HCEC 1CT (cell line): ENCODE results near the gene KIRREL3.

Experiments
- DNase-seq: peaks from one replicate; pipeline ENCODE4 v3.0.0-alpha.2; 2017

KIRREL3 gene

DNA sequence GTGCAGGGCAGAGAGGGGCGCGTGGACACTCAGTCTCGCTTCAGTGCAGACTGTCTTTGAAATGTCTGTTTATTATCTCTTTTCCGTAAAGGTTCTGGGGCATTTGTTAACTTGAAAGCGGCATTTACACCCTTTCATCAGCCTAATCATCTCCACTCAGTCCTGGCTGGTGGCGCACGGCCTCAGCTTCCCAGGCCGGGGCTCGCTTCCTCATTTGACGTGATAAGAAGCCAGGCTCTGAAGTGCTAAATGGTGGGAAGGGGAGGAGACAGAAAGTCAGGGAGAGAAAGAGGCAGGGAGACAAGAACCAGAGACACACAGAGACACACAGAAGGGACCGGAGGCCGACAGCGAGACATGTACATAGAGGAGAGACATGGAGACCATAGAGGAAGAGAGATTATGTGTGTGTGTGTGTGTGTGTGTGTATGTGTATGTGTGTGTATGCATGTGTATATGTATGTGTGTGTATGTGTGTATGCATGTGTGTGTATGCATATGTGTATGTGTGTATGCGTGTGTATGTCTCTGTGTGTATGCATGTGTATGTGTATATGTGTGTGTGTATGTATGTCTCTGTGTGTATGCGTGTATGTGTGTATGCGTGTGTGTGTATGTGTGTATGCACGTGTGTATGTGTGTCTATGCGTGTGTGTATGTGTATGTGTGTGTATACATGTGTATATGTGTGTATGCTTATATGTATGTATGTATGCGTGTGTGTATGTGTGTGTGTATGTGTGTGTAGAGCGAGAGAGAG is 543.6 kb downstream of the KIRREL3 start:
- no peak for DNase-seq

DNA sequence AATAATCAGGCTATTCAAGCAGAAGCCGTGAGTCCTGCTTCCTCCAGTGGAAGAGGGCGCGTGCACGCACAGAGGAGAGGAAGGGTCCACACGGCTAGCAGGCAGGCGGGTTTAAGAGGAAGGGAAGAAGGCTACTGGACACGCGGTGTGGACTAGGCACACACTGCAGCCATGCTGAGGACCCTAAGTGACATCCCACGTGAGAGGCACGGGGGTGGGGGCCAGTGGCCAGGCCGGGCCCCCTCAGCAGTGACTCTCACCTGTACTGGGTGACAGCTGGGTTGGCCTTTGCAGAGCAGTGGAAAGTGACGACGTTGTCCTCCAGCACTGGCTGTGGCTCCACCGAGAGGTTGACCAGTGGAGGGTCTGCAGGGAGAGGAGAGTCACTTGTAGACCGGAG is 544.5 kb downstream of the KIRREL3 start:
- DNase-seq = no peak

DNA sequence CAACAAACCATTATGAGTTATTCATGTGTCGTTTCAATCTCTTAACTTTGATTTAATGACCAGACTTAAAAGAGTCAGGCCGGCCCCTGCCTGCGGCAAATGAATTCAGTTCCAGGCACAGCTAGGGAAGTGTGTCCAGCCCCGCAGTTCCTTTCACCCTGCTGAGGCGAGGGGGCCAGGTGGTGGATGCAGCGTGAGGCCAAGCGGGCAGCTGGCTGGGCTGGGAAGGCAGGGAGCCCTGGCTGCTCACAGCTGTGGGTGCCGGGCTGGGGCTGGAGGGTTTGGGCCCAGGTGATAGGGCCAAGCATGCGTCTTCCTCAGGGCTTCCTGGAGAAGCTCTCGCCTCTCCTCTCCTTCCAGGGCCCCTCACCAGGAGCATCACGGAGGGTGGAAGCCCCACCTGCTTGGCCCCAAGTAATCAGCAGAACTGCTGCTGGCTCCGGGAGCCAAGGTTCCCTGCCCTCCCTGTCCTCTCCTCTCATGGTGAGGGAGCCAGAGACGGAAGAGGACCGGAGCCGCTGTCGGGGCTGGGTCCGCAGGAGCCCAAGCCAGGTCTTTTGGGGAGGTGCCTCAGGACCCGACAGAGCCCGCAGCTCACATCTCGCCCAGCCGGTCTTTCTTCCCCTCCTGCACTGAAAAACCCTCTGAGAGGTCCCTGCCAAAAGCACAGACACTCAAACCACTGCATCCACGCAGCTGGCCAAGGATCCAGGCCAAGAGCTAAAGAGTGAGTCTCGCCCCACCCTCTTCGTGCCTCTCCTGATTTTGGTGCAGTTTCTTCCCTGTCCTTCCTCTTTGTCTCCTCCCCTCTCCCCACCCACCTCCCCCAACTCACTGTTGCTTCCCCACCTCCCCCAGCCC is 548.1 kb downstream of the KIRREL3 start:
- DNase-seq = no peak

DNA sequence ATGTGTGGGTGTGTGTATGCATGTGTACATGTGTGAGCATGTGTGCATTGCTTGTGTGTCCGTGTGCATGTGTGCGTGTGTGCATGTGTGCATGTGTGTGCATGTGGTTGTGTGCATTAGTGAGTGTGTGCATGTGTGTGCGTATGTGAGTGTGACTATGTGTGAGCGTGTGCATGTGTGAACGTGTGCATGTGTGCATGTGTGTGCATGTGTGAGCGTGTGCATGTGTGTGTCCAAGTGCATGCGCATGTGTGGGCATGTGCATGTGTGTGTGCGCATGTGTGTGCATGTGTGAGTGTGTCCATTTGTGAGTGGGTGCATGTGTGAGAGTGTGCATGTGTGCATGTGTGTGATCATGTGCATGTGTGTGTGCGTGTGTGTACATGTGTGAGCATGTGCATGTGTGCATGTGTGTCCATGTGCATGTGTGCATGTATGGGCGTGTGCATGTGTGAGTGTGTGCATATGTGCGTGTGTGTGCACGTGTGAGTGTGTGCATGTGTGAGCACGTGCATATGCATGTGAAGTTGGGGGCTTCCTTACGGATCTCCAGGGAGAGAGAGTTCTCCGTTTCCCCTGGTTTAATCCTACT is 549.3 kb downstream of the KIRREL3 start:
- DNase-seq = no peak

DNA sequence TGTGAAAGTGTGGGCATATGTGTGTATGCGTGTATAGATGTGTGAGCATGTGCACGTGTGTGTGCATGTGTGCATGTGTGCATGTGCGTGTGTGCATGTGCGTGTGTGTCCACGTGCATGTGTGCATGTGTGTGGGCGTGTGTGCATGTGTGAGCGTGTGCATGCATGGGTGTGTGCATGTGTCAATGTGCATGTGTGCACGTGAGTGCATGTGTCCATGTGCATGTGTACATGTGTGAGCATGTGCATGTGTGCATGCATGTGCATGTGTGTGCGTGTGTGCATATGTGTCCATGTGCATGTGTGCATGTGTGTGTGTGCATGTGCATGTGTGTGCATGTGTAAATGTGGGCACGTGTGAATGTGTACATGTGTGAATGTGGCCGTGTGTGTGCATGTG is 549.8 kb downstream of the KIRREL3 start:
- no peak for DNase-seq

DNA sequence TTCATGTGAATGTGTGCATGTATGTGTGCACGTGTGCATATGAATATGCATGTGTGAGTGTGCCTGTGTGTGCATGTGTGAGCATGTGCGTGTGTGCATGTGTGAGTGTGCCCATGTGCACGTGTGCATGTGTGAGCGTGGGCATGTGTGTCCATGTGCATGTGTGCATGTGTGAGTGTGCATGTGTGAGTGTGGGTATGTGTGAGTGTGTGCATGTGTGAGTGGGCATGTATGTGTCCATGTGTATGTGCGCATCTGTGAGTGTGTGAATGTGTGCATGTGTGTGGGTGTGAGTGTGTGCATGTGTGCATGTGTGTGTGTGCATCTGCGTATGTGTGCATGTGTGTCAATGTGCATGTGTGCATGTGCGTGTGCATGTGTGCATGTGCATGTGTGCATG is 550.4 kb downstream of the KIRREL3 start:
- no peak for DNase-seq

DNA sequence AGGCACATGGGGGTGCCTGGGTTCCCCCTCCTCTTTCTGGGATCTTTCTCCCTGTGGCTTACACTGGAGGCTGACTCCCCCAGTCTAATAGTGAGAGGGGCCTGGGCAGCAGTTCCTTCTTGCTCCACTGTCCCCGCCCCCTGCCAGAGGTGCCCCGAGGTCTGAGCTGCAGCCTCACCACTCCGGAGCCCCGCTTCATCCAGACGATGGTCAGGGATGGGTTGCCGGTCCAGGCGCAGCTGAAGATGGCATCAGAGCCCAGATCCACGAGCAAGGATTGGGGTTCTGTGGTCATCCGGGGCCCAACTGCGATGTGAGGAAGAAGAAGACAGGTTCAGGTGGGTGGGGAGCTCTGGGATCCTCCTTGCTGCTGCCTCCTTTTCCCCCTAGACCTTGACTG is 554.0 kb downstream of the KIRREL3 start:
- DNase-seq = no peak

DNA sequence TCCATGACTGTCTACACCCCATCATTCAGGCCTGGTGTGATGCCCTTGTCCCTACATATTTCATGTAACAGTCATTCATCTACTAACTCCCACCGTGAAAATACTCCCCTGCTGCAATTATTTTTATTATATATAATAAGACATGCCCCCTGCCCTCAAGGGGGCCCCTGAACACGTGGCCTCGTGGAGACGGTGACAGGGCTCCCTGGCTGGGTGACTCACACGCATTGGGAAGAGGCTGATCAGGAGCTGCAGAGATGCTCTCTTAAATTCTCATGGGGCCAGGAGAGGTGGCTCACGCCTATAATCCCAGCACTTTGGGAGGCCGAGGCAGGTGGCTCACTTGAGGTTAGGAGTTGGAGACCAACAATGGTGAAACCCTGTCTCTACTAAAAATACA is 556.5 kb downstream of the KIRREL3 start:
- no peak for DNase-seq

DNA sequence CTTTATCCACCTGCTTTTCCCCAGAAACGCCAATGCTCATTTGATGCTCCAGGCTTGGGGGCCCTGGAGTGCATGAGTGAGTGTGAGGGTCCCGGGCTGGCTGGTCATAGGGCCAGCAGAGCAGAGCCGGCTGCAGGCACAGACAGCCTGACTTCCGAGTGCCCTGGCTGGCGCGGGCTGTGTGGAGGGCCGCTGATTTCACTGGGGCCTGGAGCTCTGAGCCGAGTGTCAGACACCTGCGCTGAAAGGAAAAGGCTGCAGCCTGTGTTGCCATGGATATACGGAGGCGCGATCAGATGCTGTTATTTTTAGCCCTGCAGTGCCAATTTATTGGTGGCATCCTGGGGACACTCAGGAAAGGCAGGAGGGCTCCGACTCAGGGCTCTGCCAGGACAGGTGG is 557.5 kb downstream of the KIRREL3 start:
- no peak for DNase-seq

DNA sequence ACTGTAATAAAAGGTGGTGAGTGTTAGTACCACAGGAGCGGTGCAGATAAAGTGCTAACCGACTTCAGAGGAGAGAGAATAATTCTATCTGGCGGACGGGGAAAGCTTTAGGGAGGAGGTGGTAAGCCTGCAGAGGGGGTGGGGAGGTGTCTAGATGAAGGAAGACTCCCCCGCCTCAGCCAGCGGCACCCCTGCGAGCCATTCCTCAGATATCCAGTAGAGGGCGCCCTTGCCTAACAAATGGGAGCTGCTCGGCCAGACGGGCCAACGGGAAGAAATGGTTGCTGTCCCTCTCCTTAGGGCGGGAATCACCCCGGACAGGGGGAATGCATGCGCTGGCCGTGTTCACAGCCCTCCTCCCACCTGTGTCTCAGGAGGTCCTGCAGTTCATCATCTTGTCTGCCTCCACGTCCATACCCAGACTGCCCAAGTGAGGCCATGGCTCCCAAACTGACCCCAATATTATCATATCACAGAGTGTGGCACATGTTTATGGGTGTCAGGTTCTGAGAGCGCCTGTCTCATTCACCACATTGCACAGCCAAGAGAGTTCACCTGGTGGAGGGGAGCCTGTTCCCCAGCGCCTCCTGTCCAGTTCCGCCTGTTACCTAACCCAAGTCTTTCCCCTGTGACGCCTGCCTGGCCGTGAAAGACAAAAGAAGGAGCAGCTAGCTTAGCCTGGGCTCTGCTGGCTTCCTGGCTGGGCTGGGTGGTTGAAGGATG is 559.6 kb downstream of the KIRREL3 start:
- DNase-seq = peak; percentile 57

DNA sequence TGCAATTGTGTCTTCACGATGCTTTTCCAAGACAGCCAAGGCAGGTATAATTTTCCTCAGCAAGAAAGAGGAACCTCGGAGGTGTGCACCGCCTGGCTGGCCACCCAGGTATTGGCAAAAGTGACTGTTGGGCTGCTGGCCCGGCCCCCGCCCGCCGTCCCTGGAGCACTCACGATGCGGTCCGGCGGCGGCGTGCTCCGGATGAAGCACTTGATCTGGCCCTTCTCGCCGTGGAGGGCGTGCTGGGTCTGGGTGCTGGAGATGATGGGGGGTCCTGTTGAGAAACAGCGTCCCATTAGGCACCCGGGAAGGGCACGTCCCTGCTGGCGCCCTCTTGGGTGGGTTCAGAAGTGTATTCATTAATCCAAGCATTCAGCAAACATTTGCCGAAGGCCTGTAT is 560.3 kb downstream of the KIRREL3 start:
- DNase-seq = no peak

DNA sequence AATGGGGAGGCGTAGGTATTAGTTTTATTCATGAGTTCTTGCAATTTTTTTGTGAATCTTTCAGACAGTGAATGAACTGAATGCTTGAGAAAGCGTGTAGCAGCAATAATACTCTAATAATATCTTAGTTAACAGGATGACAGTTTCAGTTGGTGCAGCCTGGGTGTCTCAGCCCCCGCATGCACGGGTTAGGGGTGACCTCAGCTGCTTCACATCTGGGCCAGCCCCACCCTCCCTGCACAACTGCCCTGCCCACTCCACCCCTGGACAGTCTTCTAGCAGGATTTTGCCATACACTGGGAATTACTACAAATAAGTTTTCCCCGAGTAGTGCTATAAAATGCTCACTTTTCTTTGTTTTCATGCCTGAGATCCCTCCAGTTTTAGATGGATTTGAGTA is 561.9 kb downstream of the KIRREL3 start:
- DNase-seq = no peak

DNA sequence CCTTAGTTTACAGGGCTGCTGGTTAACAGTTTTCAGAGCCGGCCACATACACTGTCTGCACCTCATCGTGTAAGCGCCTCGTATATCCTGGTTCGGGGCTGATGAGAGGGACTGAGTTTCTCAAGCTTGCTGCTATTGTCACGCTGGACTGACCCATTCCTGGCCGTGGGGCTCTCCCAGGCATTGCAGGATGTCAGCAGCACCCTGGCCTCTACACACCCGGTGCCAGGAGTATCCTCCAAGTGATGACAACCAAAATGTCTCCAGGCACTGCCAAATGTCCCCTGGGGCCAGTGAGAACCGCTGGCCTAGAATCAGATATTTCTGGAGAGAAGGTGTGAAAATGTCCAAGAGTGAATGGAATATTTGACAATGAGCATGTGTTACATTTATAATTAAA is 562.3 kb downstream of the KIRREL3 start:
- no peak for DNase-seq

DNA sequence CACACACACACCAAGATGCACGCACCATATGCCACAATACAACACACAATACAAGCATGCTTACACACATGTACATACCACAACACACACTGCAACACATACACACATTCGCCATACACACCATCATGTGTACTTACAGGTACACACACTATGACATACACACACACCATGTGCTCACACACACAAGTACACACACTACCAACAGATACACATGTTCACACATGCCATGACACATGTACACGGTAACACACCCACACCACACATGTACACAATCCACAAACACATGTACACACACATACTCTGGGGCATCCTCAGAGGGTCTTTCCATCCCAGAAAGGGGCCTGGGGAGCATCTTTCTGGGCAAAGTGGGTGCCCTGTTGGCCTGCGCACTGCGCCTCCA is 562.8 kb downstream of the KIRREL3 start:
- DNase-seq = no peak

DNA sequence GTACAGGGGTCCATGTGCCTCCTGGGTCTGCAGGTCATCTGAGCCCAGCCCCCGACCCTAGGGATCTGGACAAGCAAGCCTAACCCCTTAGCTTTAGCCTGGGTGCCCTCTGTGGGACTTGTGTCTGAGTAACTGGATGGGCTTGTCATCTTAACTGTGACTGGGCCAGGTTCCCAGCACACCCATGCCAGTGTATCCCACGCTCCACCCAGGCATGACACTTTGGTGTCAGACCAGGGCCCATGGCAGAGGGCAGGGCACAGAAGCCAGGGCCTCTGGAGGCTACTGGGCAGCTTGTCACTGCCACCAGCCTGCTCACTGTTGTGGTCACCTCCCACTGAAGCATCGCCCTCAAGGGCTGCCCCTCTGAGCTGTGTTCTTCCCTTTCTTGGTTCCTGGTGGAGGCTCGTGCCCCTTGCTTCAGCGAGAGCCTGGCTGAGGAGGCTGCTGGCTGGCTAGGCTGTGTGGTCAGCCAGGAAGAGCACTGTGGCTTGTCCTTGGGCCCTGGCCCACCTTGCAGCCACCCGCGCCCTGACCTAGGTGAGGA is 564.3 kb downstream of the KIRREL3 start:
- DNase-seq = no peak

DNA sequence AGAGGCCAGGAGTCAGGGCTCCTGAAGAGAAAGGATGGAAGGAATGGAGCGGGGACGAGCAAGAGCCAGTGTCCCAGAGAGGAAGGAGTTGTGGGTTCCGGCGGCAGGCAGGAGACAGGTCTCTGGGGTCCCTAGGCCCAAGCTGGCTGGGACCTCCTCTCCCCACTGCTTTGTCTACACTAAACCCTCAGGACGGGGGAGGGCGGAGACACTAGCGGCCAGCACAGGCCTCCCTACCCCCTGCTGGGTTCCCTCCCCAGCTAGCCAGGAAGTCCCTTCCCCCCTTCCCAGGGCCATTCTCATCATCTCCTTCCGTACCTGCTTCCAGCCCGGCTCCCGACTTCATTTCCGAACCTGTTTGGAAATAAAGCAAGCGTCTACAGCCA is 565.6 kb downstream of the KIRREL3 start:
- DNase-seq = no peak

DNA sequence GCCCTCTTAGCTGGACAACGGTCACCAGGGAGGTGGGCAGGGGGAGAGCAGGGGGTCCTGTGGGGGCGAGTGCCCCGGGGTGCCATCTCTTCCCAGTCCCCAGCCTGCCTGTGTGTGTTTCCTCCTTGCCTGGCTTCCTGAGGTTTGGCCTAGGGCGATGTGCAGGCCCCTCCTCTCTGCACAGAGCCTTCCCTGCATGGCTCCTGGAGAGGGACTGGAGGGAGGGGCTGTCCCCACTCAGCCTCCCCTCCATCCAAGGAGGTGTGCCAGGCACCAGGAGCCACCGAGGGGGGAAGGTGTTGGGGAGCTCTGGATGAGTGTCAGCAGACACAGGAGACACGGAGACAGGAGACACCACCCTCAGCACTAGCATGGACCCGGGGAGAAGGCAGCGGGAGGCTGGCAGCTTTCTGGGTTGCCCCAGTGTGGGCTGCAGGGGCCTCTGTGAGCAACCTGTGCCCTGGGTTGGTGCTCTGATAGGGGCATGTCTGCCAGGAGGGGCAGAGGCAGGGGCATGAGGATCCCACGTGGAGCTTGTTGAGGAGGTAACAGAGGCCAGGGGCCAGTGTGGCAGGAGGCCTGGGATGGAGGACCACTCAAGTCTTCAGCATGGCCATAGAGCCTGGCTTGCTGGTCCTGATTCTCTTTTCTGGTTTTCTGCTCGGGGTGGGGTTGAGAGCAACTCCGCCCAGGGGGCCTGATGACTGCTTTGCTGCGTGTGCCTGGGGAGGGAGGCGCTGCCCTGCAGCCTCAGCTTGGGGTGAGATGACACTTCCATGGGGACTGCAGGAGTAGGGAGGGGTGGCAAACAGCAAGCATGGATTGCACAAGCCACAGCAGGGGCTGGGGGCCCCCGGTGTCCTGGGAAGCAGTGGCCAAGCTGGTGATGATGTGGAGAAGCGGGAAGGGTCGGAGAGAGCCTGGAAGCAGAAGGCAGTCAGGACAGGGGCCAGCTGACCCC is 566.3 kb downstream of the KIRREL3 start:
- no peak for DNase-seq

DNA sequence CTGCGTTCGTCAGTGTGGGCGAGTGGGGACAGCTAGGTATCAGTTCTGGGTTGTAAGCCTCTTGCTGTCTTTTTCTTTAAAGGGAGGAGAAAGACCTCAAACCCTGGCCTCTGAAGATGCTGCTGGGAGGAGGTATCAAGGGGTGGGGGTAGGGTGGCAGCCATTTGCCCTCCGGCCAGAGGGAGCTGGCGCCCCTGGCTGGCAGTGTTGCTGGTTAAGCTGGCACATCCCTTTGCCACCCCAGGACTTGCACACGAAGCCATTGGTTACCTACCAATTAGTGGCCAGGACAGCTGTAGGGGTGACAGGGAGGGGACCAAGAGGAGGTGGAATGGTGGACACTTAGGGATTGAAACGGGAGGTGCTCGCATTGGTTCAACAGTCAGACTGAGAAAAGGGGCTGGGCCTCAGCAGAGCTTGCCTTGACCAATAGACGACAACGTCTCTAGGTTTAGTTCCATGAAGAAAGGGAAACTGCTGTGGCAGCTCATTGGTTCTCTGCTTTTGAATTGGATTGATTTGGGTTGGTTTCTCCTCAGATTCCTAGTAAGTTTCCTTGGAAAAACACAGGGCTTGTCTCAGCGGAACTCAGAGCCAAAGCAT is 567.2 kb downstream of the KIRREL3 start:
- DNase-seq = no peak

DNA sequence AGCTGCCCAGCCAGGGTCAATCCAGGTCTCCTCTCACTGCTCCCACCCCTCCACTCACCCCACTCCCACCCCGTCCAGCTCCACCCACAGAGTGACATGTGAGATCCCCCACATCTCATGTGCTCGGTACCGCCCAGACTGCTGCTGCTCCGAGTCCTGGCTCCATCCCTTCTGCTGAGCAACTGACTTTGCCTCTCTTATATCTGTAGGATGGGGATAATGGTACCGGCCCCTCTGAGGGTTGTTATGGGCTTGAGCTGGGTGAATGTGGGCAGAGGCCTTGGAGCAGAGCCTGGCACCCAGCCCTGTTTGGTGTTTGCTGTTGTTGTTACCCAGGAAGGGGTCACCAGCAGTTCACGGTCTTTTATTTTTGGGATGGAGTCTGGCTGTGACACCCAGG is 568.0 kb downstream of the KIRREL3 start:
- DNase-seq = no peak

DNA sequence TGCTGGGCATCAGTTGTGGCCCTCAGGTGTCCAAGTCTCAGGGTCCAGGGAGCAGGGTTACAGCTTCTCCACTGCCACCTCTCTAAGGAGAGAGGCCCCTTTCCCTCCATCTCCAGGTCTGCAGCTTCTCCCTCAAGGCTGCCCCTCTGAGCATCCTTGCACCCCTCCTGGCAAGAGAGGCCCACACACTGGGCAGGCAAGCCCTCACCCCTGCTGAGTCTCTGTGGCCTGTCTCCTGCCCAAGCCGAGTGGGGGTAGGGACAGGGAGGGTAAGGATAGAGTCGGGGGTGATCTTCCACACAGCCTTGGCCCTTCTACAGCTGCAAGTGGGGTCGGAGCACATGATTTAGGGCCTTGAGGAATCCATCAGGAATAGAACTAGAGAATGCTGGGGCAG is 568.5 kb downstream of the KIRREL3 start:
- no peak for DNase-seq

DNA sequence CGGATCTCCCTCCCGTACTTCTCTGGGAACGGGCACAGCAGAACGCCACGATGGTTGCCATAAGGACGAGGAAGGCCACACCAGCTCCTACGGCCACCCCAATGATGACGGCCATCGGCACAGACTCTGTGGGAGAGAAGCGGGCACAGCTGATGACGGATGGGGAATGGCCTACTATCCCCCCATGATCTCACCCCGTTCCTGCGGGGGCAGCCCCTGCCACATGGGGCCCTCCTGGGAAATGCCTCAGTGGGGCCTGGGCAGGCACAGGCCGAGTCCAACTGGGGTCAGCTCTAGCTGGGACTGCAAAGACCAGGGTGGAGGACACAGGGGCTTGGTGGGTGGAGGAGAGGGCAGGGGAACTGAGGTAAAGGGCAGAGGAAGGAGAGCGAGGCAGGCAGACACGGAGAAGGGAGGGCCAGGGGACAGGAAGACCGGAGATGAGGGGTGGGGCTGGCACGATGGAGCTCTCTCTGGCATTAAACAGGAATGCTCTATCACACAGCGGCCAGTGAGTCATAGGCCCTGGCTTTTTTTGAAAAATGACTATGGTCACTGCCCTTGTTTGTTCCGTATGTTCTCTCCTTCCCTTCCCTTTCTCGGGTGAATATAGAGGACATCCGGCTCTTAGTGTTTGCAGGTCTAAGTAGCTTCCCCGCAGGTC is 569.0 kb downstream of the KIRREL3 start:
- peak; percentile 82 for DNase-seq
